Psoas muscle (tissue), 8 donors: ENCODE data around the gene ASTN2. TPM values are rescaled to one million over a fixed set of nuclear protein-coding genes. Genes with fewer than 3 reads are reported as not detected.

Experiments
- ATAC-seq, 4 donors: fragments of 200-7000 bp; cut with Tn5 transposase; one replicate each; pipeline ENCODE4 v1.9.1; 2020; ENCODE audit warnings: moderate library complexity in 3 of 4, mild to moderate bottlenecking in 2 of 4
- DNase-seq, 2 donors: peaks; one replicate each; pipeline ENCODE4 v3.0.0-alpha.2; 2020
- H3K27ac ChIP-seq: fragments of 200-600 bp; one replicate; pipeline ENCODE4 v1.8.0; 2022
- H3K27me3 ChIP-seq, 3 donors: fragments of 200-600 bp in 1 of 3; one replicate each; pipeline versions ENCODE4 v1.6.1 to v1.8.0; 2013 to 2022; ENCODE audit warnings: low read length in 2 of 3, mild to moderate bottlenecking in 2 of 3, moderate library complexity in 1 of 3; ENCODE audit not compliant: insufficient read depth in 3 of 3
- H3K36me3 ChIP-seq, 2 donors: fragments of 200-600 bp in 1 of 2; one replicate each; pipeline versions ENCODE4 v1.6.1 to v1.8.0; 2013 to 2022; ENCODE audit warnings: low read depth in 1 of 2, mild to moderate bottlenecking in 1 of 2, moderate library complexity in 1 of 2; ENCODE audit not compliant: insufficient read depth in 1 of 2
- H3K4me1 ChIP-seq: fragments of 200-600 bp; one replicate; pipeline ENCODE4 v1.8.0; 2022
- H3K4me3 ChIP-seq: fragments of 200-600 bp; one replicate; pipeline ENCODE4 v1.8.0; 2022; ENCODE audit warnings: mild to moderate bottlenecking
- H3K9me3 ChIP-seq: fragments of 200-600 bp; one replicate; pipeline ENCODE4 v1.8.0; 2022
- CTCF ChIP-seq: fragments of 200-600 bp; IDR thresholded peaks from one replicate; pipeline ENCODE4 v1.8.0; 2022; ENCODE audit warnings: antibody characterized with exemption
- WGBS, 3 donors: extraction: QIAGEN DNeasy Blood & Tissue Kit; methylation state at CpG; one replicate each; pipeline versions ENCODE4 v1.1.6 to v1.1.7; 2013; 5-methylcytosine and 5-hydroxymethylcytosine counted together
- intact Hi-C, 2 donors: fragments of 100-400 bp; cut with DNase I; formaldehyde crosslinking; loops; one replicate each; pipeline versions ENCODE4 v1.11.0 to v1.14.2; 2022
- polyA plus RNA-seq, 3 donors: library from polyadenylated mRNA; stranded (reverse); fragments of 200-250 nt; gene quantifications; one replicate each; pipeline ENCODE4 v1.2.3, GENCODE V29; 2013
- total RNA-seq, 4 donors: library from RNA; stranded (reverse); fragmentation: NEBNext Ultra II Directional in 2 of 4; extraction: Animal tissue kit (Norgen Biotek cat#: 25700) in 2 of 4; gene quantifications; one replicate each; pipeline versions ENCODE4 v1.2.1 to v1.2.4, GENCODE V29; 2021 to 2023
- donor health status: healthy with polysubstance abuse.
- donor health status: DM: no; HTN: no; CAD: no; lungs with moderate emphysema.
- donor health status: Bipolar disorder and iron deficiency.
- donor health status: healthy.
- donor health status: DM: yes; HTN: yes; CAD: no.
- donor health status: DM: no; HTN: no; CAD: no.
- donor health status: DM: no; HTN: no; CAD: no.
- donor health status: DM: yes; HTN: yes; CAD: no.

The ASTN2 gene
- total and polyA plus RNA-seq, 7 donors, result 2.0 to 10.3 (median 3.3) TPM

GRCh38 chr9:117233016-117233415 lies 181.8 kb downstream of the ASTN2 start:
- Histone ChIP-seq H3K4me3 (no peak overlapping the region), H3K9me3 (no peaks in the 10 kb centered on the region), H3K27ac (no peak overlapping the region), H3K27me3 (no peaks in the 10 kb centered on the region), H3K4me1 (no peaks in the 10 kb centered on the region), H3K36me3 (no peaks in the 10 kb centered on the region)
- ATAC-seq, result no peak
- 41 to 52% (median 43%) methylated on average over 4 of the region's 4 CpGs for WGBS, 3 donors
- intact Hi-C loops, result no loop called here
- no peak for TF ChIP-seq CTCF
- no peak for DNase-seq

DNA sequence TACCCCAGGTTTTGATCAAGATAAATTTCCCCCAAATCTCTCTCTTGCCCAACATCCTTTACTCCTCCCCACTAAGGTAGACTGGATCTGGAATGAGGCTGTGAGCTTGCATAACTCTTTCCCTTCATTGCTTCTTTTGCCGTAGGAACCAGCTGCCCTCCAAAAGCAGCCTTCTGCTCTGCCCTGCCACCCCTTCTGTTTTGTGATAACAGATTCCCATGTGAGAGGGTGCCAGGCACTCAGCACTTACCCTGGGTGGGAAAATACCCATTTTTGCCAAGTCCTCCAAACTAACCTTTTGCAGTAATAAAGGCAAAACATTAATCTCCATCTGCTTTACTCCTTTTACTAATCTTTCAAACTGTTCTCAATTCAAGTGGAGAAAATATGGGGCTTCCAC lies 182.6 kb downstream of the ASTN2 start:
- H3K9me3 ChIP-seq, result no peaks in the 10 kb centered on the region
- H3K4me3 ChIP-seq, result no peak overlapping the region
- ATAC-seq (no peak), DNase-seq (no peak)
- no peak overlapping the region for H3K27ac ChIP-seq
- no peaks in the 10 kb centered on the region for H3K27me3 ChIP-seq
- 55 to 70% (median 56%) methylated on average over 1 of the region's 1 CpG for WGBS, 3 donors
- intact Hi-C loops, result no loop called here
- H3K36me3 ChIP-seq, result no peaks in the 10 kb centered on the region
- no peak for TF ChIP-seq CTCF
- H3K4me1 ChIP-seq, result no peaks in the 10 kb centered on the region

DNA sequence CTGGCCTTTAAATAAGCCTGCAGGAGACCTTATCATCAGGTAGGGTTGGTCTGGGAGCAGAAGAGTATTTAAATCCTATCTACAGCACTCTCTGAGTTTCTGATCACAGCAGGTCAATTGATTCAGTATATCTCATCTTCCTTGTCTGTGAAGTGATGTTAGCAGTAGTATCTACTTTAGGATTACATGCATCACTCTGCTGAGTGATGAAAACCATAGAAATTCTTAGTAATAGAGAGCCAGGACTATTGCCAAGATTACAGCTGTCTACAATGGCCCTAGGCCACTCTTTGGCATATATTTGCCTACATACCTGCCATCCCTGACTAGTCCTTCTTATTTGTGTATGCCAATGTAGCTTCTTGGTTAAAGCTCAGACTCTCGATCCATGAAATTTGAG lies 183.8 kb downstream of the ASTN2 start:
- Histone ChIP-seq H3K27ac (no peak overlapping the region), H3K36me3 (no peaks in the 10 kb centered on the region), H3K4me3 (no peak overlapping the region), H3K4me1 (no peaks in the 10 kb centered on the region), H3K27me3 (no peaks in the 10 kb centered on the region), H3K9me3 (no peaks in the 10 kb centered on the region)
- no peak for TF ChIP-seq CTCF
- intact Hi-C loops, result no loop called here
- DNase-seq (no peak), ATAC-seq (no peak)
- 0 to 32% (median 27%) methylated on average over 1 of the region's 1 CpG for WGBS, 3 donors

DNA sequence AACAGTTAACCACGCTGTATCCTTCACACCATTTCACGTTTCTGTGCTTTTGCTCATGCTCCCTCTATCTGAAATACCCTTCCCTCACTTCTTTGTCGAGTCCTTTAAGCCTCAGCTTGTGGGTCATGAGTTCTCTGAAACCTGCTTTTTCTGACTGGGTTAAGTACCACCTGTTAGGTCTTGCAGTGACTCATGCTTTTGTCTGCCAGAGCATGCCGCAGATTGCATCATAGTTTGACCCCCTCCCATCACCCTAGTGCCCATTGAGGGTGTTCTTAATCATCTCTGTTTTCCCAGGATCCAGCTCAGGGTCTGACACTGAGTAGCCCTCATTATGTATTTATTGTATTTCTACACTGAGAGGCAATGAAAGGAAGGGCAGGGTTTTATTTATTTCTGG lies 190.2 kb downstream of the ASTN2 start:
- no peaks in the 10 kb centered on the region for H3K36me3 ChIP-seq
- no peaks in the 10 kb centered on the region for H3K4me1 ChIP-seq
- ATAC-seq (no peak), DNase-seq (no peak)
- no peak overlapping the region for H3K4me3 ChIP-seq
- no peaks in the 10 kb centered on the region for H3K27me3 ChIP-seq
- intact Hi-C loops, result no loop called here
- TF ChIP-seq CTCF, result no peak
- H3K9me3 ChIP-seq, result no peaks in the 10 kb centered on the region
- WGBS, 3 donors, result 41 to 58% (median 44%) methylated on average over 4 of the region's 4 CpGs
- no peak overlapping the region for H3K27ac ChIP-seq

GRCh38 chr9:117218951-117219350 lies 195.9 kb downstream of the ASTN2 start:
- intact Hi-C loops, result no loop called here
- DNase-seq, result no peak
- Histone ChIP-seq H3K4me3 (no peak overlapping the region), H3K27ac (no peak overlapping the region), H3K4me1 (no peaks in the 10 kb centered on the region), H3K9me3 (no peaks in the 10 kb centered on the region), H3K27me3 (no peaks in the 10 kb centered on the region), H3K36me3 (no peaks in the 10 kb centered on the region)
- ATAC-seq, result no peak
- 49 to 69% (median 52%) methylated on average over 3 of the region's 3 CpGs for WGBS, 3 donors
- TF ChIP-seq CTCF, result no peak
